DND-41 (cell line): ENCODE measurements around the gene DEFB131B.

ENCODE experiments used
- CTCF ChIP-seq: IDR thresholded peaks from 2 replicates; pipeline ENCODE4 v1.5.1; 2012; ENCODE audit warnings: borderline replicate concordance, low read length, moderate library complexity, mild to moderate bottlenecking; ENCODE audit not compliant: poor library complexity, severe bottlenecking; ENCODE audit errors: extremely low read depth
- EZH2 ChIP-seq: IDR thresholded peaks from 3 replicates; pipeline ENCODE4 v1.6.1; 2012; ENCODE audit warnings: borderline replicate concordance, low read depth, mild to moderate bottlenecking, moderate library complexity, low read length, inconsistent platforms; ENCODE audit not compliant: severe bottlenecking

- no peak for TF ChIP-seq CTCF
- TF ChIP-seq EZH2: no peak
Measured at GRCh38 chr11:71927820-71928736, 49.8 kb downstream of the DEFB131B start, which contains the start of gene XNDC1N.
